Stimulated activated CD4-positive, alpha-beta T cell treated with anti-CD3 and anti-CD28 coated beads, Interleukin-1b, Interleukin-23, amount 100 ng/mL, for 24 hours (primary cell): ENCODE data around the gene TMTC1.

Experiments
- DNase-seq, 4 experiments: peaks; one replicate each; pipeline ENCODE4 v3.0.0-alpha.2; 2020; ENCODE audit warnings: low read depth in 4 of 4, low spot score in 1 of 4

The TMTC1 gene

GRCh38 chr12:29781188-29781587 lies 2.6 kb downstream of the TMTC1 start:
- DNase-seq, result no peak

- no peak for DNase-seq
Observed at GRCh38 chr12:29780084-29780483, 3.7 kb downstream of the TMTC1 start.

- DNase-seq, result no peak
Observed at GRCh38 chr12:29778531-29778930, 5.2 kb downstream of the TMTC1 start.

- no peak for DNase-seq
Observed at GRCh38 chr12:29773076-29773475, 10.7 kb downstream of the TMTC1 start.

GRCh38 chr12:29771786-29772185 lies 12.0 kb downstream of the TMTC1 start:
- no peak for DNase-seq

- DNase-seq, result no peak
Observed at GRCh38 chr12:29771165-29771564, 12.6 kb downstream of the TMTC1 start.

- DNase-seq, result no peak
Observed at GRCh38 chr12:29769162-29769858, 14.4 kb downstream of the TMTC1 start.

- no peak for DNase-seq
Observed at GRCh38 chr12:29768372-29768771, 15.4 kb downstream of the TMTC1 start.

- DNase-seq, result no peak
Observed at GRCh38 chr12:29763301-29763683, 20.4 kb downstream of the TMTC1 start.

GRCh38 chr12:29762637-29763300 lies 21.0 kb downstream of the TMTC1 start:
- DNase-seq, result no peak

- DNase-seq, result no peak
Observed at GRCh38 chr12:29759950-29760349, 23.8 kb downstream of the TMTC1 start.

- DNase-seq, result no peak
Observed at GRCh38 chr12:29756741-29757390, 26.9 kb downstream of the TMTC1 start.

- no peak for DNase-seq
Observed at GRCh38 chr12:29754235-29755189, 29.2 kb downstream of the TMTC1 start.

GRCh38 chr12:29752121-29752520 lies 31.6 kb downstream of the TMTC1 start:
- DNase-seq, result no peak

- no peak for DNase-seq
Observed at GRCh38 chr12:29751676-29752075, 32.1 kb downstream of the TMTC1 start.

GRCh38 chr12:29750928-29751220 lies 32.9 kb downstream of the TMTC1 start:
- DNase-seq, result no peak

GRCh38 chr12:29750131-29750927 lies 33.4 kb downstream of the TMTC1 start:
- DNase-seq, result no peak

- DNase-seq, result no peak
Observed at GRCh38 chr12:29744365-29744764, 39.4 kb downstream of the TMTC1 start.

GRCh38 chr12:29743801-29744200 lies 39.9 kb downstream of the TMTC1 start:
- no peak for DNase-seq

- no peak for DNase-seq
Observed at GRCh38 chr12:29743077-29743476, 40.7 kb downstream of the TMTC1 start.

- DNase-seq, result no peak
Observed at GRCh38 chr12:29742646-29743045, 41.1 kb downstream of the TMTC1 start.
